ENCODE data around the gene TRDN.

The TRDN gene

DNA sequence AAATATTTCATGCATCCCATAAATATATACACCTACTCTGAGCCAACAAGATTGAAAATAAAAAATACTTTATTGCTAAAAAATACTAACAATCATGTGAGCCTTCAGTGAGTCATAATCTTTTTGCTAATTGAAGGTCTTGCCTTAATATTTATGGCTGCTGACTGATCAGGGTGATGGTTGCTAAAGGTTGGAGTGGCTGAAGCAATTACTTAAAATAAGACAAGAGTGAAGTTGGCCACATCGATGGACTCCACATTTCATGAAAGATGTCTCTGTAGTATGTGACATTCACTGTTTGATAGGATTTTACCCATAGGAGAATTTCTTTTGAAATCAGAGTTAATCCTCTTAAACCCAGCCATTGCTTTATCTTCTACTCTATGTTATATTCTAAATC lies 11.1 kb downstream of the TRDN start:
- CTCF ChIA-PET, result no interaction called here

DNA sequence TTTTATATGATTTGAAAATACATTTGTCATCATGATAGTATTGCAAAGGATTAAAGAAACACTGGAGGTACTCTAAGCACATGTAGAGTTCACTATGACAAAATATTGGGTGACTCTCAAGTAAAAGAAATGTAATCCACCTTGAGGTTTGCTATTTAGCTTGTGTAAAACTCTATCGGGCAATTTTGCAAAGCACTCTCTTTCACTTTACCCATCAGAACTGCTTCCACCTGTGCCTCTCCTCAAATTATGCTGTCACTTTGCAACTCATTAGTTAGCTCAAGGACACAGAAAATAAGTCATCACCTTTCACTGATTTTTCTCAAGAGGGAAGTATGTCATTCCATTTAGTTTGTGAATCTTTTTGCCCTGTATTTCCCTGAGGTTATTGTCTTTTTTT lies 14.0 kb downstream of the TRDN start:
- H3K9me3 ChIP-seq (ENCODE audit: control insufficient read depth, insufficient read depth, low read depth, low read length), result no peaks in the 10 kb centered on the region
- ChIA-PET CTCF (interaction anchor here (0.6 to 0.9 kb wide), 2 partner anchors 92 to 125 kb away, joined by 3 read pairs; no protein-coding TSS in a partner anchor), POLR2A (no interaction called here)
- no peaks in the 10 kb centered on the region for H3K4me1 ChIP-seq (ENCODE audit: control insufficient read depth, insufficient read depth, low read length)
- H3K27ac ChIP-seq (ENCODE audit: extremely low read depth, low read depth, low read length), result no peak overlapping the region
- no peak overlapping the region for H3K4me3 ChIP-seq (ENCODE audit: low read depth, low read length)
- TF ChIP-seq, protein P1, sequence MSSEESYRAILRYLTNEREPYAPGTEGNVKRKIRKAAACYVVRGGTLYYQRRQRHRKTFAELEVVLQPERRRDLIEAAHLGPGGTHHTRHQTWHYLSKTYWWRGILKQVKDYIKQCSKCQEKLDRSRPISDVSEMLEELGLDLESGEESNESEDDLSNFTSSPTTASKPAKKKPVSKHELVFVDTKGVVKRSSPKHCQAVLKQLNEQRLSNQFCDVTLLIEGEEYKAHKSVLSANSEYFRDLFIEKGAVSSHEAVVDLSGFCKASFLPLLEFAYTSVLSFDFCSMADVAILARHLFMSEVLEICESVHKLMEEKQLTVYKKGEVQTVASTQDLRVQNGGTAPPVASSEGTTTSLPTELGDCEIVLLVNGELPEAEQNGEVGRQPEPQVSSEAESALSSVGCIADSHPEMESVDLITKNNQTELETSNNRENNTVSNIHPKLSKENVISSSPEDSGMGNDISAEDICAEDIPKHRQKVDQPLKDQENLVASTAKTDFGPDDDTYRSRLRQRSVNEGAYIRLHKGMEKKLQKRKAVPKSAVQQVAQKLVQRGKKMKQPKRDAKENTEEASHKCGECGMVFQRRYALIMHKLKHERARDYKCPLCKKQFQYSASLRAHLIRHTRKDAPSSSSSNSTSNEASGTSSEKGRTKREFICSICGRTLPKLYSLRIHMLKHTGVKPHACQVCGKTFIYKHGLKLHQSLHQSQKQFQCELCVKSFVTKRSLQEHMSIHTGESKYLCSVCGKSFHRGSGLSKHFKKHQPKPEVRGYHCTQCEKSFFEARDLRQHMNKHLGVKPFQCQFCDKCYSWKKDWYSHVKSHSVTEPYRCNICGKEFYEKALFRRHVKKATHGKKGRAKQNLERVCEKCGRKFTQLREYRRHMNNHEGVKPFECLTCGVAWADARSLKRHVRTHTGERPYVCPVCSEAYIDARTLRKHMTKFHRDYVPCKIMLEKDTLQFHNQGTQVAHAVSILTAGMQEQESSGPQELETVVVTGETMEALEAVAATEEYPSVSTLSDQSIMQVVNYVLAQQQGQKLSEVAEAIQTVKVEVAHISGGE (tag by site-specific recombination; conservative IDR thresholded peaks at IDR 0.05; ENCODE audit: low read depth), result no peak
- TF ChIP-seq, protein P2, sequence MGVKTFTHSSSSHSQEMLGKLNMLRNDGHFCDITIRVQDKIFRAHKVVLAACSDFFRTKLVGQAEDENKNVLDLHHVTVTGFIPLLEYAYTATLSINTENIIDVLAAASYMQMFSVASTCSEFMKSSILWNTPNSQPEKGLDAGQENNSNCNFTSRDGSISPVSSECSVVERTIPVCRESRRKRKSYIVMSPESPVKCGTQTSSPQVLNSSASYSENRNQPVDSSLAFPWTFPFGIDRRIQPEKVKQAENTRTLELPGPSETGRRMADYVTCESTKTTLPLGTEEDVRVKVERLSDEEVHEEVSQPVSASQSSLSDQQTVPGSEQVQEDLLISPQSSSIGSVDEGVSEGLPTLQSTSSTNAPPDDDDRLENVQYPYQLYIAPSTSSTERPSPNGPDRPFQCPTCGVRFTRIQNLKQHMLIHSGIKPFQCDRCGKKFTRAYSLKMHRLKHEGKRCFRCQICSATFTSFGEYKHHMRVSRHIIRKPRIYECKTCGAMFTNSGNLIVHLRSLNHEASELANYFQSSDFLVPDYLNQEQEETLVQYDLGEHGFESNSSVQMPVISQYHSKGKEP (tag by site-specific recombination; IDR thresholded peaks at IDR 0.05), result no peak
- TF ChIP-seq HOXD13 (CRISPR knock-in tag; IDR thresholded peaks at IDR 0.05; ENCODE audit: borderline replicate concordance) (no peak), ZNF561 (tag by site-specific recombination; IDR thresholded peaks at IDR 0.05; ENCODE audit: borderline replicate concordance) (no peak), ZNF654 (tag by site-specific recombination; IDR thresholded peaks at IDR 0.05; ENCODE audit: low read depth) (no peak), ZNF239 (tag by site-specific recombination; IDR thresholded peaks at IDR 0.05) (no peak), ZNF214 (tag by site-specific recombination; IDR thresholded peaks at IDR 0.05; ENCODE audit: borderline replicate concordance) (no peak), ZNF560 (tag by site-specific recombination; IDR thresholded peaks at IDR 0.05; ENCODE audit: borderline replicate concordance) (no peak), ZNF133 (tag by site-specific recombination; IDR thresholded peaks at IDR 0.05) (no peak), ZXDB (tag by site-specific recombination; IDR thresholded peaks at IDR 0.05) (no peak), ZNF23 (tag by site-specific recombination; IDR thresholded peaks at IDR 0.05; ENCODE audit: borderline replicate concordance) (no peak), ZBTB20 (tag by site-specific recombination; IDR thresholded peaks at IDR 0.05) (no peak), ZNF777 (tag by site-specific recombination; IDR thresholded peaks at IDR 0.05; ENCODE audit: borderline replicate concordance) (no peak)
- TF ChIP-seq, protein P3, sequence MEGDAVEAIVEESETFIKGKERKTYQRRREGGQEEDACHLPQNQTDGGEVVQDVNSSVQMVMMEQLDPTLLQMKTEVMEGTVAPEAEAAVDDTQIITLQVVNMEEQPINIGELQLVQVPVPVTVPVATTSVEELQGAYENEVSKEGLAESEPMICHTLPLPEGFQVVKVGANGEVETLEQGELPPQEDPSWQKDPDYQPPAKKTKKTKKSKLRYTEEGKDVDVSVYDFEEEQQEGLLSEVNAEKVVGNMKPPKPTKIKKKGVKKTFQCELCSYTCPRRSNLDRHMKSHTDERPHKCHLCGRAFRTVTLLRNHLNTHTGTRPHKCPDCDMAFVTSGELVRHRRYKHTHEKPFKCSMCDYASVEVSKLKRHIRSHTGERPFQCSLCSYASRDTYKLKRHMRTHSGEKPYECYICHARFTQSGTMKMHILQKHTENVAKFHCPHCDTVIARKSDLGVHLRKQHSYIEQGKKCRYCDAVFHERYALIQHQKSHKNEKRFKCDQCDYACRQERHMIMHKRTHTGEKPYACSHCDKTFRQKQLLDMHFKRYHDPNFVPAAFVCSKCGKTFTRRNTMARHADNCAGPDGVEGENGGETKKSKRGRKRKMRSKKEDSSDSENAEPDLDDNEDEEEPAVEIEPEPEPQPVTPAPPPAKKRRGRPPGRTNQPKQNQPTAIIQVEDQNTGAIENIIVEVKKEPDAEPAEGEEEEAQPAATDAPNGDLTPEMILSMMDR (tag by site-specific recombination; IDR thresholded peaks at IDR 0.05), result no peak
- TF ChIP-seq, protein P4, sequence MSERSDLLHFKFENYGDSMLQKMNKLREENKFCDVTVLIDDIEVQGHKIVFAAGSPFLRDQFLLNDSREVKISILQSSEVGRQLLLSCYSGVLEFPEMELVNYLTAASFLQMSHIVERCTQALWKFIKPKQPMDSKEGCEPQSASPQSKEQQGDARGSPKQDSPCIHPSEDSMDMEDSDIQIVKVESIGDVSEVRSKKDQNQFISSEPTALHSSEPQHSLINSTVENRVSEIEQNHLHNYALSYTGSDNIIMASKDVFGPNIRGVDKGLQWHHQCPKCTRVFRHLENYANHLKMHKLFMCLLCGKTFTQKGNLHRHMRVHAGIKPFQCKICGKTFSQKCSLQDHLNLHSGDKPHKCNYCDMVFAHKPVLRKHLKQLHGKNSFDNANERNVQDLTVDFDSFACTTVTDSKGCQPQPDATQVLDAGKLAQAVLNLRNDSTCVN (tag by site-specific recombination; optimal IDR thresholded peaks at IDR 0.05), result no peak
- H3K36me3 ChIP-seq (ENCODE audit: control insufficient read depth in 2 of 2, insufficient read depth in 1 of 2, low read length in 2 of 2), result no peaks in the 10 kb centered on the region

More for the DNA sequence above, 11.1 kb downstream of the TRDN start:
- no peak for TF ChIP-seq ZNF391 (tag by site-specific recombination; IDR thresholded peaks at IDR 0.05; ENCODE audit: borderline replicate concordance, low read depth)
- TF ChIP-seq YY2 (tag by site-specific recombination; IDR thresholded peaks at IDR 0.05), result no peak
- TF ChIP-seq, protein P5, sequence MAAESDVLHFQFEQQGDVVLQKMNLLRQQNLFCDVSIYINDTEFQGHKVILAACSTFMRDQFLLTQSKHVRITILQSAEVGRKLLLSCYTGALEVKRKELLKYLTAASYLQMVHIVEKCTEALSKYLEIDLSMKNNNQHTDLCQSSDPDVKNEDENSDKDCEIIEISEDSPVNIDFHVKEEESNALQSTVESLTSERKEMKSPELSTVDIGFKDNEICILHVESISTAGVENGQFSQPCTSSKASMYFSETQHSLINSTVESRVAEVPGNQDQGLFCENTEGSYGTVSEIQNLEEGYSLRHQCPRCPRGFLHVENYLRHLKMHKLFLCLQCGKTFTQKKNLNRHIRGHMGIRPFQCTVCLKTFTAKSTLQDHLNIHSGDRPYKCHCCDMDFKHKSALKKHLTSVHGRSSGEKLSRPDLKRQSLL (tag by site-specific recombination; IDR thresholded peaks at IDR 0.05), result no peak
- TF ChIP-seq RBAK (tag by site-specific recombination; IDR thresholded peaks at IDR 0.05), result no peak
- TF ChIP-seq, protein P6, sequence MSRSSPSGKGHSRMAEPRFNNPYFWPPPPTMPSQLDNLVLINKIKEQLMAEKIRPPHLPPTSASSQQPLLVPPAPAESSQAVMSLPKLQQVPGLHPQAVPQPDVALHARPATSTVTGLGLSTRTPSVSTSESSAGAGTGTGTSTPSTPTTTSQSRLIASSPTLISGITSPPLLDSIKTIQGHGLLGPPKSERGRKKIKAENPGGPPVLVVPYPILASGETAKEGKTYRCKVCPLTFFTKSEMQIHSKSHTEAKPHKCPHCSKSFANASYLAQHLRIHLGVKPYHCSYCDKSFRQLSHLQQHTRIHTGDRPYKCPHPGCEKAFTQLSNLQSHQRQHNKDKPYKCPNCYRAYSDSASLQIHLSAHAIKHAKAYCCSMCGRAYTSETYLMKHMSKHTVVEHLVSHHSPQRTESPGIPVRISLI (tag by site-specific recombination; IDR thresholded peaks at IDR 0.05), result no peak
- TF ChIP-seq, protein P7, sequence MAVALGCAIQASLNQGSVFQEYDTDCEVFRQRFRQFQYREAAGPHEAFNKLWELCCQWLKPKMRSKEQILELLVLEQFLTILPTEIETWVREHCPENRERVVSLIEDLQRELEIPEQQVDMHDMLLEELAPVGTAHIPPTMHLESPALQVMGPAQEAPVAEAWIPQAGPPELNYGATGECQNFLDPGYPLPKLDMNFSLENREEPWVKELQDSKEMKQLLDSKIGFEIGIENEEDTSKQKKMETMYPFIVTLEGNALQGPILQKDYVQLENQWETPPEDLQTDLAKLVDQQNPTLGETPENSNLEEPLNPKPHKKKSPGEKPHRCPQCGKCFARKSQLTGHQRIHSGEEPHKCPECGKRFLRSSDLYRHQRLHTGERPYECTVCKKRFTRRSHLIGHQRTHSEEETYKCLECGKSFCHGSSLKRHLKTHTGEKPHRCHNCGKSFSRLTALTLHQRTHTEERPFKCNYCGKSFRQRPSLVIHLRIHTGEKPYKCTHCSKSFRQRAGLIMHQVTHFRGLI (tag by site-specific recombination; IDR thresholded peaks at IDR 0.05), result no peak
- no peak for TF ChIP-seq ZNF549 (tag by site-specific recombination; IDR thresholded peaks at IDR 0.05)
- TF ChIP-seq ZXDB (tag by site-specific recombination; IDR thresholded peaks at IDR 0.05), result no peak
- Histone ChIP-seq H3K4me3 (ENCODE audit: low read depth, low read length) (no peak overlapping the region), H3K36me3 (ENCODE audit: control insufficient read depth in 2 of 2, insufficient read depth in 1 of 2, low read length in 2 of 2) (no peaks in the 10 kb centered on the region), H3K4me1 (ENCODE audit: control insufficient read depth, insufficient read depth, low read length) (no peaks in the 10 kb centered on the region), H3K27ac (ENCODE audit: extremely low read depth, low read depth, low read length) (no peak overlapping the region), H3K9me3 (ENCODE audit: control insufficient read depth, insufficient read depth, low read depth, low read length) (no peaks in the 10 kb centered on the region)
- POLR2A ChIA-PET, result no interaction called here

Measured in HEK293 (cell line).